HEK293 (cell line): ENCODE results near the gene PFKM.

Source experiments
- CTCF ChIA-PET: fragments of 350-600 bp; formaldehyde crosslinking; extraction: SDS; loops from one replicate; lab custom pipeline; 2021; ENCODE audit warnings: antibody characterized with exemption; lab: Yijun Ruan, JAX
- POLR2A ChIA-PET: fragments of 300-600 bp; formaldehyde crosslinking; extraction: SDS; loops from one replicate; lab custom pipeline; 2020; ENCODE audit warnings: antibody characterized with exemption, inconsistent platforms; lab: Yijun Ruan, JAX
- H3K27ac ChIP-seq: fragments of 200-500 bp; sonication (Bioruptor generic); 2 replicates; pipeline ENCODE4 v1.5.1; 2014; ENCODE audit warnings: low read depth, low read length, control low read depth, inconsistent platforms; ENCODE audit errors: extremely low read depth
- H3K36me3 ChIP-seq, 2 experiments: fragments of 200-500 bp in 1 of 2; sonication (Bioruptor generic) in 1 of 2; 1 replicate in 1 of 2; 2 replicates in 1 of 2; pipeline ENCODE4 v1.5.1; 2014 to 2017; ENCODE audit warnings: inconsistent platforms in 2 of 2, low read length in 2 of 2; ENCODE audit not compliant: control insufficient read depth in 2 of 2, insufficient read depth in 1 of 2
- H3K4me1 ChIP-seq: fragments of 200-500 bp; sonication (Bioruptor generic); 2 replicates; pipeline ENCODE4 v1.5.1; 2014; ENCODE audit warnings: mild to moderate bottlenecking, low read length, inconsistent platforms; ENCODE audit not compliant: control insufficient read depth, insufficient read depth
- H3K4me3 ChIP-seq: 2 replicates; pipeline ENCODE4 v1.5.1; 2011; ENCODE audit warnings: low read depth, mild to moderate bottlenecking, control low read depth, low read length, moderate library complexity
- H3K9me3 ChIP-seq: fragments of 200-500 bp; sonication (Bioruptor generic); 2 replicates; pipeline ENCODE4 v1.5.1; 2014; ENCODE audit warnings: low read depth, low read length, inconsistent platforms; ENCODE audit not compliant: control insufficient read depth, insufficient read depth
- GLIS2 ChIP-seq: fragments of 450-650 bp; formaldehyde crosslinking; IDR thresholded peaks from 2 replicates; pipeline ENCODE4 v1.5.1; 2016; ENCODE audit warnings: missing biosample characterization, missing genetic modification characterization
- HOXD13 ChIP-seq: sonication (generic); formaldehyde crosslinking; IDR thresholded peaks from 2 replicates; pipeline ENCODE4 v1.8.0; 2022; ENCODE audit warnings: missing genetic modification reagents, borderline replicate concordance
- ZBTB11 ChIP-seq: fragments of 450-650 bp; formaldehyde crosslinking; conservative IDR thresholded peaks from 2 replicates; pipeline ENCODE4 v1.5.1; 2016; ENCODE audit warnings: low read depth, missing biosample characterization, missing genetic modification characterization
- ZBTB48 ChIP-seq: fragments of 450-650 bp; formaldehyde crosslinking; IDR thresholded peaks from 2 replicates; pipeline ENCODE4 v1.5.1; 2016; ENCODE audit warnings: missing biosample characterization, missing genetic modification characterization
- ZEB2 ChIP-seq: fragments of 450-650 bp; formaldehyde crosslinking; IDR thresholded peaks from 2 replicates; pipeline ENCODE4 v1.5.1; 2016; ENCODE audit warnings: missing biosample characterization, missing genetic modification characterization
- ZFP37 ChIP-seq: fragments of 450-650 bp; formaldehyde crosslinking; IDR thresholded peaks from 2 replicates; pipeline ENCODE4 v1.5.1; 2016; ENCODE audit warnings: missing biosample characterization, missing genetic modification characterization
- ZNF138 ChIP-seq: fragments of 450-650 bp; formaldehyde crosslinking; IDR thresholded peaks from 2 replicates; pipeline ENCODE4 v1.5.1; 2016; ENCODE audit warnings: missing biosample characterization, missing genetic modification characterization, borderline replicate concordance
- ZNF140 ChIP-seq: fragments of 450-650 bp; formaldehyde crosslinking; IDR thresholded peaks from 2 replicates; pipeline ENCODE4 v1.5.1; 2016; ENCODE audit warnings: missing biosample characterization, missing genetic modification characterization
- ZNF2 ChIP-seq: fragments of 450-650 bp; formaldehyde crosslinking; IDR thresholded peaks from 2 replicates; pipeline ENCODE4 v1.5.1; 2016; ENCODE audit warnings: missing biosample characterization, missing genetic modification characterization
- ZNF202 ChIP-seq: fragments of 450-650 bp; formaldehyde crosslinking; IDR thresholded peaks from 2 replicates; pipeline ENCODE4 v1.5.1; 2016; ENCODE audit warnings: missing biosample characterization, missing genetic modification characterization, borderline replicate concordance
- ZNF24 ChIP-seq: fragments of 450-650 bp; formaldehyde crosslinking; IDR thresholded peaks from 2 replicates; pipeline ENCODE4 v1.5.1; 2016; ENCODE audit warnings: missing biosample characterization, missing genetic modification characterization
- ZNF362 ChIP-seq: fragments of 450-650 bp; formaldehyde crosslinking; IDR thresholded peaks from 2 replicates; pipeline ENCODE4 v1.5.1; 2016; ENCODE audit warnings: missing biosample characterization, missing genetic modification characterization
- ZNF423 ChIP-seq: fragments of 450-650 bp; formaldehyde crosslinking; IDR thresholded peaks from 2 replicates; pipeline ENCODE4 v1.5.1; 2016; ENCODE audit warnings: missing biosample characterization, missing genetic modification characterization
- ZNF426 ChIP-seq: fragments of 450-650 bp; formaldehyde crosslinking; IDR thresholded peaks from 2 replicates; pipeline ENCODE4 v1.5.1; 2017; ENCODE audit warnings: missing biosample characterization, missing genetic modification characterization, mild to moderate bottlenecking, inconsistent platforms, moderate library complexity
- ZNF596 ChIP-seq: fragments of 450-650 bp; IDR thresholded peaks from 2 replicates; pipeline ENCODE4 v1.5.0; 2018; ENCODE audit warnings: missing biosample characterization, mild to moderate bottlenecking, missing genetic modification characterization, moderate library complexity
- ZNF610 ChIP-seq: fragments of 450-650 bp; formaldehyde crosslinking; IDR thresholded peaks from 2 replicates; pipeline ENCODE4 v1.5.1; 2016; ENCODE audit warnings: missing biosample characterization, missing genetic modification characterization, borderline replicate concordance
- ZNF701 ChIP-seq: fragments of 450-650 bp; formaldehyde crosslinking; IDR thresholded peaks from 2 replicates; pipeline ENCODE4 v1.5.1; 2016; ENCODE audit warnings: missing biosample characterization, missing genetic modification characterization
- ZNF792 ChIP-seq: fragments of 450-650 bp; formaldehyde crosslinking; IDR thresholded peaks from 2 replicates; pipeline ENCODE4 v1.5.1; 2016; ENCODE audit warnings: missing biosample characterization, missing genetic modification characterization
- ZNF837 ChIP-seq: fragments of 450-650 bp; formaldehyde crosslinking; IDR thresholded peaks from 2 replicates; pipeline ENCODE4 v1.5.1; 2016; ENCODE audit warnings: missing biosample characterization, missing genetic modification characterization
- ZSCAN18 ChIP-seq: fragments of 450-650 bp; formaldehyde crosslinking; IDR thresholded peaks from 2 replicates; pipeline ENCODE4 v1.5.1; 2016; ENCODE audit warnings: missing biosample characterization, missing genetic modification characterization
- ZSCAN30 ChIP-seq: fragments of 450-650 bp; IDR thresholded peaks from 2 replicates; pipeline ENCODE4 v1.5.1; 2018; ENCODE audit warnings: missing biosample characterization, mild to moderate bottlenecking, missing genetic modification characterization, moderate library complexity

Gene PFKM

GRCh38 chr12:48084841-48085460 is 34.2 kb upstream of the PFKM start:
- CTCF ChIA-PET: interaction anchor here (0.7 to 2.4 kb wide), 10 partner anchors 12 to 534 kb away, joined by 3 to 7 read pairs (median 4); partner anchors contain the start of gene ASB8
- TF ChIP-seq ZBTB48 (tag by site-specific recombination) (no peak), ZNF426 (tag by site-specific recombination) (no peak), ZNF202 (no peak), ZNF701 (no peak), ZFP37 (tag by site-specific recombination) (no peak), ZNF837 (tag by site-specific recombination) (no peak), ZNF596 (tag by site-specific recombination) (no peak), ZNF423 (tag by site-specific recombination) (no peak), ZBTB11 (no peak), HOXD13 (CRISPR knock-in tag) (no peak), ZNF2 (no peak), ZNF610 (tag by site-specific recombination) (no peak), ZNF362 (tag by site-specific recombination) (no peak)
- POLR2A ChIA-PET: interaction anchor here (0.7 kb wide), 1 partner anchor 54 kb away, joined by 7 read pairs; no protein-coding TSS in a partner anchor
- no peak overlapping the region for H3K4me3 ChIP-seq
- no peaks in the 10 kb centered on the region for H3K9me3 ChIP-seq
- peaks cover 59 to 85% of the 10 kb centered on the region in 2 experiments for H3K36me3 ChIP-seq
- H3K4me1 ChIP-seq: no peaks in the 10 kb centered on the region
- H3K27ac ChIP-seq: no peak overlapping the region

- no peaks in the 10 kb centered on the region for H3K4me1 ChIP-seq
- H3K9me3 ChIP-seq: no peaks in the 10 kb centered on the region
- no peak overlapping the region for H3K4me3 ChIP-seq
- ChIA-PET POLR2A (no interaction called here), CTCF (interaction anchor here (0.7 to 2.4 kb wide), 5 partner anchors 14 to 534 kb away, joined by 3 to 7 read pairs (median 5); no protein-coding TSS in a partner anchor)
- no peak for TF ChIP-seq ZNF24 (tag by site-specific recombination)
- TF ChIP-seq ZSCAN30 (tag by site-specific recombination): no peak
- no peak for TF ChIP-seq ZEB2
- TF ChIP-seq ZNF138 (tag by site-specific recombination): no peak
- TF ChIP-seq GLIS2: no peak
- no peak for TF ChIP-seq ZSCAN18 (tag by site-specific recombination)
- TF ChIP-seq ZNF140 (tag by site-specific recombination): no peak
- no peak for TF ChIP-seq ZNF792 (tag by site-specific recombination)
- TF ChIP-seq, all 188 proteins: peak for 0
- peaks cover 70 to 87% of the 10 kb centered on the region in 2 experiments for H3K36me3 ChIP-seq
- no peak overlapping the region for H3K27ac ChIP-seq
These were observed 32.8 kb upstream of the PFKM start for GRCh38 chr12:48086327-48086726.
